Endometrial microvascular endothelial cells (primary cell): ENCODE results near the gene CAMK1D. TPM values are rescaled to one million over a fixed set of nuclear protein-coding genes. Genes with fewer than 3 reads are reported as not detected.
"Not testable (repeated sequence)": the region's sequence is repeated elsewhere in the genome, so short reads cannot be mapped to it uniquely, and the experiment has no call there.

Experiments
- in situ Hi-C: cut with HindIII; loops from 2 replicates; pipeline ENCODE4 v1.10.0; 2017; ENCODE audit warnings: low sequenced_read_pairs, low pct_unique_long_range_greater_than_20kb; ENCODE audit errors: inconsistent ontology term
- total RNA-seq: library from RNA; depleted of rRNA; stranded (reverse); fragments of >200 nt; gene quantifications from one replicate; pipeline ENCODE4 v1.2.3, GENCODE V29; 2015; ENCODE audit errors: inconsistent ontology term

CAMK1D gene
- total RNA-seq, 1 donor from 2014 or later: 0.37 TPM

DNA sequence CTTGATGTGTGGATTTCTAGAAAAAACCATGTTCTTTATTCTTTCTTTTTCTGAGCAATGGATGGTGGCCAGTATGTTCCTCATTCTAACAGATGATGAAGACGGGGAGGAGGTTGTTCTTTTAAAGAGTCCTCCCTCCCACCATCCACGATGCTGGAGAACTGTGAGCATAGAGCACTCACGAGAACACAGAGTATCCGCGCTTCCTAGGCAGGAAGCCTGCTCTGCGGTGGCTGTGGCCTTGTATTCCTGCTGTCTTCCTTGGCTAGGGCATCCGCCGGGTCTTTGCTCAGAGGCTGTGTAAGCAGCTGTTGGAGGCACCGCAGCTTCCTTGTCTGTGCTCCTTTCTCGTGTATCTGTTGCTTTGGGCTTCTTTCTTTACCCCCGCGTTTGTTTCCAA is 437.9 kb downstream of the CAMK1D start:
- in situ Hi-C loops: no loop called here

DNA sequence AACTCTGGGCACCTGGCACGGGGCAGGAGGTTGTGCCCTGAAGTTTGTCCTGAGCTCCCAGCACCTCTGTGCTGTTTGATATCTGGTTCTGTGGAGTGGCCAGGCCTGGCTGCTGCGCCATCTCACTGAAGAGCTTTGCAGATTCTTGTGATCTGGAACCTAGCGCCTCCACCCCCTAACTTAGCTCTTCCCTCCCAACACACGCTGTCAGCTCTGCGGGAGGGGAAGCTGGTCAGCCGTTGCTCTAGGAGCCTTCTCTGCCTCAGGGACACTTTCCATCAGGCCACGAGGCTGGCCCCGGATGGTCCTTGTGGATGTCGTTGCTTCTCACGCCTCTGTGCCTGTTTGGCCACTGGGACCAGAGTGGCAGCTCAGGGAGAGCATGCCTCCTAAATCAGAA is 438.9 kb downstream of the CAMK1D start:
- in situ Hi-C loops: no loop called here

DNA sequence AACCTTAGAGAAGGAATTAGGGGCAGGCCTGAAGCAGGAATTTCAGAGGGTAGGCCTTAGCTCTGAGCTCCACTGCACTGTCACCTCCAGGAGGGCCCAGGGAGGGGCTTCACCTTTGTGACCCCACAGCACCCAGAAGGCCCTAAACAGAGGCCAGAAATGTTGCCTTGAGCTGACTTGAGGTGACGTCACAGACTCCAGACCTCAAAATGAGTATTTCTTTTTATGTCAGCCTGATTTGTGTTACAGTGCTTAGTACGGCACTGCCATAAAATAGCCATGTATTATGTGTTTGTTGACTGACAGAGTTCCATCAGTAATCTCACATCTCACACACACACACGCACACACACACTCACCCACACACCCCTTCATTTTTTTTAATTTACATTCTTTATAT is 440.9 kb downstream of the CAMK1D start:
- in situ Hi-C loops: no loop called here

DNA sequence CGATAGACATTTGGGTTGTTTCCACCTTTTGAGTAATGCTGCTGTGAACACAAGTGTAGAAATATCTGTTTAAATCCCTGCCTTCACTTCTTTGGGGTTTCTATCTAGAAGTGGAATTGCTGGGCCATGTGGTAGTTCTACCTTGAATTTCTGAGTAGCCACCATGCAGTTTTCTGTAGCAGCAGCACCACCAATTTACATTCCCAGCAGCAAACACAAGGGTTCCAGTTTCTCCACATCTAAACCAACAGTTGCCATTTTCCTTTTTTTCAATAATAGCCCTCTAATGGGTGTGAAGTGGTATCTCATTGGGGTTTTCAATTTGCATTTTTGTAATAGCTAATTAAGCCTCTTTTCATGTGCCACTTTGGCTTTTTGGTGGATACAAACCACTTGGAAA is 442.4 kb downstream of the CAMK1D start:
- in situ Hi-C loops: no loop called here

DNA sequence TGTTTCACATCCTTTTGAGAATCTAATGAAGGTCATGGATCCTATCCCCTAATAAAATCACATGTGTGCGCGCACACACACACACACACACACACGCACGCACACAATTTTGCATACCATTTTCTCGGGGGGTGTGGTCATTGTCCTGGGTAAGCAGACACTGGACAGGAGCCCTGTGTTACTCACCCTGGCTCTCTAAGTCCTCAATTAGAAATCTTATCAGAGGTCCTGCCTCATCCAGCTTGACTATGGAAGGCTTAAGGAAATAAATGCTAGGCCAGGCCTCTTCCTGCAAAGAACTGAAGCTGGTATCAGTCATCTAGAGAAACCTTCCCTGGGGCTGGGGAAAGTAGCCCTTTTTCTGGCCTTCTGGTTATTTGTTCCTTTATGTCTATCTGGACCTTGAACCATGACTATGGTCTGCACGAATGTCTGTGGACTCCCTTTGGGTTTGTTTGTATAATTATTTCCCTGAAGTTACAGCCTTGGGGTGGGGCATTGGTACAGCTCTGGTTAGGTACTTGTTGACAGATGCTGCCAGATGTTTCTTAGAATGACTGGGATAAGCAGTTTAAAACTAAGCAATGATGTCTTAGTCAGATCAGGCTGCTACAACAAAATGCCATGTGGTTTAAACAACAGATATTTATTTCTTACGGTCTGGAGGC is 443.7 kb downstream of the CAMK1D start:
- in situ Hi-C loops: no loop called here

DNA sequence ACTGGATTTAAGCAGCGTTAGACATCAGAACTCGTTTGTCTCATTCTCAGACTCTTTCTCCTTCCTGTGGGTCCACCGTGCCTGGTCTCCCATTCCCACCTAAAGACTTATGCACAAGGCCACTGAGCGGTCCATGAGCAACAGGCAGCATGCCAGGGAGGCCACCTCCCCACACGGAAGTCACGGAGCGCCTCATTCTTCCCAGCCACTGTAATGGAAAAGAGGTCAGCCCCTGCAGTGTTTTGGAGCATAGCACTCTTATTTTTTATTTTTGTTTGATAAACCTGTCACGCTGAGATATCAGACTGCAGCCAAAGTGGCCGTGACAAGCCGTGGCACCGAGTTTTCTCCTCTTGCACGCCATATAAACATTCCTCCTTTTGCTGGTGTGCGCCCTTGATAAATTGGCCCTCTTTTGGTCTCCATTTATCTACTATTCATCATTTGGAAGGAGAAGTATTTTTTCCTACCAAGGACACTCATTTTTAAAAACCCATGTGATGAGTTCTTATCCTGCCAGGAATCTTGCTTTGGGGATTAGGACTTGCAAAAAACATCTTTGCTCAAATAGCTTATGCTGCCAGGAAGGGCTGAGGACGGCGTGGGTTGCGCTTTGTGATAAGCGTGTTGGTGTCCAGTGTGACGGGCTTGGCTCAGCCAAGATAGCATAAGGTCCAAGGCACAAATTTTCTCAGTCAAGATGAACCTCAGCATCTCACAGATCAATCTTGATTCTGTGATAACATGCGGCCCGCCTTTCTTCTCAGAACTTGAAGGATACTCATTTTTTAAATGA is 446.2 kb downstream of the CAMK1D start:
- in situ Hi-C loops: no loop called here

DNA sequence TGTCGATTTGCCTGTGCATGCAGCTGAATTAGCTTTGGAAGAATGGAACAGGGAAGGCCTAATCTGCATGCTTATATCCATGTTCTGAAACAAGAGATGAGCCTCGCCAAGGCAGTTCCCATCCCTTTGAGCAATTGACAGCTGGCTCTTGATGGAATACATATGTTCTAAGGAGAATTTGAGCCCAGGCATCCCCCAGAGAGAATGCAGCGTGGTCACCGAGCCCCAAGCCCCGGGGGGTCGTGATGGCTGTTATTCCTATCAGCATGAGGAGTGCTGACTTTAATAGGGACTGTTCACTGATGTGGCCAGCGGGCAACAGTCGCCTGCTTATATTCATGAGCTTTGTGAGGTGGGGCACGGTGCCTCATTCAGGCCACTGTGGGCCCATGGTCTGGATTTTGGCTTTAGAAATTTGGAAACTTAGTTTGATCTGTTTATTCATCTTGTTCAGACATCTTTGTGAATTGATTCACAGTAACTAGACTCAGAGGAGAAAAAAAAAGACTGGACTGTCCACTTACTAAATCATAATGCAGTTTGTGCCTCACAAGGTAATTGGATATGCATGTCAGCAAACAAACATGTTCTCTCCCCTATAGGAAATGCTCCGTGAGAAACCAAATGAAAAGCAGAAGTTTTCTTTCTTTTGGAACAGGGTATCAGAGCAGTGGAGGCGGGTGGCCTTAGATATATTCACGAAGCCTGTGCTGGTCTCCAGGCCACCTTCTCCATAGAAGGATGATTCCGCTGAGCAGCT is 447.2 kb downstream of the CAMK1D start:
- in situ Hi-C loops: no loop called here

DNA sequence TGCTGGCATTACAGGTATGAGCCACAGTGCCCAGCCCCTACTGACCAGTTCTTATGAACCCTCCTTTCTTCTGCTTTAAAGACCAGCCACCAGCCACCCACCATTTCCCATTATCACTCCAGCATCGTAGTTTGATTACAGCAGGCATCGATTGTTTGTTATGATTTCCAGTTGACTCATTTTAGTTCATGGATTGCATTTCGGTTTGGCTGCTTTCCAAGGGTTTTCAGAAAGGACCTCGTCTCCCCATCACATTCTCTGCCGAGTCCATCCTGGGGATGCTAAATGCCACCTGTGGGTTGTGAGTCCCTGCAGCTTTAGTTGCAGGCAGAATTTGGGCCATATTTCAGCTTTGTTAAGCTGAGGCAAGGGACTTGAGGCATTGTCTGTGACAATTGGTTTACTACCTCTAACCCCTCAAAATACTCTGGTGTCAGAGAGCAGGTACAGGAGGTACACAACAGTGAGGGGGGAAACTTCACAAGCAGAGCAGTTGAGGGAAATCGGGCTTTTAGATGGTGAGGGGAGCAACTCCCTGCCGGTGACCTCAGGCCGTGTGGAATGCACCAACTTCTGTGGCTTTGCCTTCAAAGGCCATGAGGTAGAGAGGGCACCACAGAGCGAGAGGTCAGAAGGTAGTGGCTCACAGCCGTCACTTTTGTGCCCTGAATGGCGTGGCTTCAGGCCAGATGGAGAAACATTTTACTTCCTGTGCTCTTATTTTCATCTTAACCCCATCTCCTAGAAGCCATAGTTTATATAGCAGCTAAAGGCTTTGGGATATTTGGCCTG is 448.3 kb downstream of the CAMK1D start:
- in situ Hi-C loops: no loop called here

DNA sequence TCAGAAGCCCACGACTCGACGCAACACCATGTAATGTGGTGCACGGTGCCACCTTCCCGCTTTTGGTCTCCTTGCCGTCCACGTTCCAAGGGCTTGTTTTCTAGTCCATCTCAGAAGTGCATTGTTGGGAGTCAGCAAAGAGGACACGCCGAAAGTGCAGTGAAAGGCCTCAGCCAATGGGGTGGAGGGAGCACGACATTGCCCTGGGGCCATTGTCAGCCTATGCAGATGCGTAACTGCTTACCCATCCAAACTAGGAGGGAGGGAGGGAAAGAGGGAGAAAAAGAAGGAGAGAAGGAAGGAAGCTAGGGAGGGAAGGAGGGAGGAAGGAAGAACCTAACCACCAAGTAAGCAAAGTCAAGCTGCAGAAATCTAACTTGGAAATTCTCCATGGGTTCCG is 449.8 kb downstream of the CAMK1D start:
- in situ Hi-C loops: no loop called here

DNA sequence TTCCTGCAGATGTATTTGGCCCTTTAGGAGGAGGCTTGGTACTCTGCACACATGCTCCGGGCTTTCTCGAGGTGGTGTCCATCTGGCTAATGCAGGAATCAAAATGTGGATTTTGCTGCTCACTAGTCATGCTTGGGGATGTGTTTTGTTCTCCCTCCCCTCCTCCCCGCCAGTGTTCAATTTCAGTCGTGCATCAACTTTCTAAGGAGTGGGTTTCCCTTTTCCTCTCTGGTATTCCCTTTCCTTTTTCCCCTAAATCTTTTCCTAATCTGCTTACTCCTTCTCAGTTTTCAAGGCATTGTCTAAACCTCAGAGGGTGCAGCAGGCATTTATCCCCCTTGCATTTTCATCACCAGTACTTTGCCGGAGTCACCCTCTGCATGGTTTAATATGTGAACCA is 450.4 kb downstream of the CAMK1D start:
- in situ Hi-C loops: no loop called here

DNA sequence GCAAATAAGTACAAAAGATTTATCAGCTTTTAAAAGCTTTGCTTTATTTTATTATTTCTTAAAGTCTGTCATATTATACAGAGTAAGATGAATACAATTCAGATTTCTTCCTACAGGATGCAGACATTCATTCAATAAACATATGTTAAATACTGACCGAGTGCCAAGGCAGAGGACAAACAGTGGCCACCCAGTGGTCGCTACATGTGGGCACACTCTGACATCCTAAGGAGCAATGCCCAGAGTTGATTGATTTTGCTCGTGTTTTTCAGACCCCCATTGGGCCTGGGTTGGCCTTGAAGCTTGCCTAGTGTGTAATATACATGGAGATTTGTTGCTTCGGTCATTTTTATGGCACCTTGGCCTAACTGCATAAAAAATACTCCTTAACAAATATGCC is 451.0 kb downstream of the CAMK1D start:
- in situ Hi-C loops: no loop called here

DNA sequence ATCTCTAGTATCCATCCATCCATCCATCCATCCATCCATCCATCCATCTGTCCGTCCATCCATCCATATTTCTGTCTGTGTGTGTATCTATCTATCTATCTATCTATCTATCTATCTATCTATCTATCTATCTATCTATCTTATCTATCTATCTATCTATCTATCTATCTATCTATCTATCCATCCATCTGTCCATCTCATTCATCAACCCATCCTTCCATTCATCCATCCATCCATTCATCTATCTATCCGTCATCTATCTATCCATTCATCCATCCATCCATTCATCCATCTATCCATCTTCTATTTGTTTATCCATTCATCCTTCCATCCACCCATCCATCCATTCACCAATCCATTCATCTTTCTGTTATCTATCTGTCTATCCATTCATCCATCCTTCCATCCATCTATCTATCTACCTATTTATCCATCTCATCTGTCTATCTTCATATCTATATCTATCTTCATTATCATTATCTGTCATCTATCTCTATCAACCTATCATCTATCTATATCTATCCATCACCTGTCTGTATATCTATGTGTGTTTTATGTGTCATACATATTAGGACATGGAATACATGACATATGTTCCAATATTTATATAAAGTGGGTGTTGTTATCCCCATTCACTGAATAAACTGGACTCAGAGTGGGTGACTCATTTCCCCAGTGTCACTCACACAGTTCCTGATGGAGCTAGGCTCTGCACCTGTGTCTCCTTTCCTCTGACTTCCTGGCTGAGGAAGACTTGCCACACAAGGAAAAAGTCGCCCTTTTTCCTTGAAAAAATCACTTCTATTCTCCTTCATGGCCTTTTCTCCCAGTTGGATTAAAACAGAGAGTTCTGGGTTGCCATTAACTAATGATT is 452.1 kb downstream of the CAMK1D start:
- in situ Hi-C loops: no loop called here

DNA sequence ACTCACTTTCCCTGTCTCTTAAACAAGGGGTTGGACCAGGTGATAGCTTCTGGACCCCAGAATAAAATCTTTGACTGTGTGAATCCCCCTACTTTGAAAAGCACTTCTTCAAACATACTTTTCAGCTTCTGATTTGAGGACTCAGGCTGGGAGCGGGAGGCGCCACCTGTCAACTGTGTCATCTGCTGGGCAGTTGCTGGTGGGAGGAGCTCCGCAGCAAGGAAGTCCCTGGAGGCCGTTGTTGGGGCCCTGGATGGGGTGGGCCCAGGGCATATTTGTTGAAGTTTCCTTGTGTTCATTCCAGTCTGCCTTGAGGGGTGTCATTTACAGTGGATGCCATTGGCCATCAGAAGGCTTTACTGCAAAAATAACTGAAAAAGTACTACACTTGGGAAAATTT is 454.4 kb downstream of the CAMK1D start:
- in situ Hi-C loops: no loop called here

DNA sequence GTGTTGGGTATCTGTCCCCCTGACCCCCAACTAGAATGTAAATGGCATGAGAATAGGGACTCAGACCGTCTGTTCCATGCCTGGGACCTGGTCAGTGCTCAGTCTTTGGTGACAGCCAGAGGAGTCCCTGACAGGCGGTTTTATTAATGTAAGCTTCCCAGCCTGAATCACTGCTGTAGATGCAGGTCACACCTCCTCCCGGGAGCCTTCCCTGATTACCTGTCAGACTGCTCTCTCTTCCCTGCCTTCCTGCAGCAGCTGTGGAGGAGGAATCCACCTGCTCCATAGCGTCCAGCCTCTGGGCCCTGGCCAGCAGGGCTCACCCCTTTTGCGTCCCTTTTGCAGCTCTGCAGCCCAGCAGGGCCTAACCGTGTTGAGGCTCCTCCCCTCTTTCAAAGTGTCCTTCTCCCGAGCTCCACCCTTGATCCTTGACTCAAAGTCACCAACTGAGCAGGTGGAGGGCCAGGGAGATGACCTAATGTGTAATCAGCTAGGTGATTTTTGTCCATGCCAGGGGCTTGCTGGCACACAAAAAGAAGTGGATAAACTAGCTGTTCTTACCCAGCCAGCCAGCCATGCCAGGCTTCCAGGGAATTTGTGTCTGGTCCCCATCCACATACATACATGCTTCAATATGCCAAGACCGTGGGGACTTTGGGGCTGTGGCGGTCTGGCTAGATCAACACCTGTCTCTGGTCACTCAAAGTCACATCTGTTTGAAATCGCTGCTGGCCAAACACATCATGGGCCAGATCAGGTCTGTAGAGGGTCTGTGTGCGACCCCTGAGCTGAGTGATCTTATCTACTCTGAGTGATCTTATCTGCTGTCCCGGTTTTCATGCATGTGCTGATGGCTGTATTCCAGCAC is 457.1 kb downstream of the CAMK1D start:
- in situ Hi-C loops: no loop called here

DNA sequence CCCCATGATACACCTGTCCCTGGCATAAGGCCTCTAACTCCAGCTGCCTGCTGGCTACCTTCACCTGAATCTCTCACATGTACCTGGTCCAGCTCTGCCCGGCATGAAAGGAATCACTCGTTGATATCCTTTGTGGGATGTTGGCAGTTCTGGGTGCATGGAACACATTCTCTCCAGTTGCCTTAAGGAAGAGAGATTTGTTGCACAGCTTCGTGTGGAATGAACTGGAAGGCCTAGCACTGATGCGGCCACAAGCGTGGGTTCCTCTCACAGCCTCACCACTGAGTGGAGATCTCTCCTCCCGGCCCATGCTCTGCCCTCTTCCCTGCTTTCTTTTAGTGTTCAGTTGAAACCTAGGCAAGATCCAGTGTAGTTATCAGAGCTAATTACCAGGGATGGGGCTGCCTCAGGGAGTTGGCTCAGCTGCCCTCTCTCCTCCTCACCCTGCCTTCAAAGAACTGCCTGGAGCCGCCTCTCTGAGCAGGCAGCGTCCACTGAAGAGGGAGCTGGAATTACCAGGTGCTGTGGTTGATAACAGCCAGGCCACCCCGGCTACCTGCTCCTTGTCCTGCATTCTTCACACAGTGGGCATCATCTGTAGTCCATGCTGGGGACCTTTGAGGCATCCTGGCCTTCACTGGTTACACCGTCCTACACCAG is 457.9 kb downstream of the CAMK1D start:
- in situ Hi-C loops: no loop called here

DNA sequence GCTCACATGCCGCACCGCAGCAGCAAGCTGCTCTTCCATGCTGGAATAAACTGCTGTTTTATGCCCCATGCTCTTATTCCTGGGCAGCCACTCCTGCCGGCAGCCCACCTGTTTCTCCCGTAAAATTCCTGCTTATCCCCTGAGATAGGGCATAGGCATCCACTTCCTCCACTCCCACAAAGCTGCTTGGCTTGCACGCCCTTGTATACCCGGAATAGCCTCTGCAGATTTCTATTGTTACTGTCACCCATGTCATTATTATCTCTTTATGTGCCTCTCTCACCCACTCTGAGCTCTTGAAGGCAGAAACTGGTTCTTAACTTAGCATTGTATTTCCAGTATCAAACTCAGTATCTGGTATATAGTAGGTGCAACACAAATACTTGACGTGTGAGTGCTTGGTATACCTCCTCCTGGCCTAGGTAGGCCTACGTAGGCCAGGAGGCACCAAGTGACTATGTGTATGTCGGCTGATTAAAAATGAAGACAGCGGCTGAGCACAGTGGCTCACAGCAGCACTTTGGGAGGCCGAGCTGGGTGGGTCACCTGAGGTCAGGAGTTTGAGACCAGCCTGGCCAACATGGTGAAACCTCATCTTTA is 458.8 kb downstream of the CAMK1D start:
- in situ Hi-C loops: no loop called here

DNA sequence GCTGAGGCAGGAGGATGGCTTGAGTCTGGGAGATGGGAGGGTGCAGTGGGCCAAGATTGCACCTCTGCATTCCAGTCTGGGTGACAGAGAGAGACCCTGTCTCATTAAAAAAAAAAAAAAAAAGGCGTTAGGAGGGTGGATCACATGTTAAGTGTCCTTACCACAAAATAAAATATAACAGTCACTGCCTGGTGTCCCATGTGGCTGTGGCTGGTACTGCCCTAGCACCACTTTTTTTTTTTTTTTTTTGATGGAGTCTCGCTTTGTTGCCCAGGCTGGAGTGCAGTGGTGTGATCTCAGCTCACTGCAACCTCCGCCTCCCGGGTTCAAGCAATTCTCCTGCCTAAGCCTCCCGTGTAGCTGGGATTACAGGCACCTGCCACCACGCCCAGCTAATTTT is 460.7 kb downstream of the CAMK1D start:
- in situ Hi-C loops: not testable (repeated sequence)
